ENCODE data around the gene AQP12B.
"Not testable (repeated sequence)": the region's sequence is repeated elsewhere in the genome, so short reads cannot be mapped to it uniquely, and the experiment has no call there.

- TF ChIP-seq CTCF, POLR2A (IDR thresholded peaks at IDR 0.05): not testable (repeated sequence)
Measured at GRCh38 chr2:240698852-240699561, 16.3 kb upstream of the AQP12B start.
